Activated T-helper 2 cell treated with anti-CD3 and anti-CD28 coated beads, Interferon-gamma antibody, Interleukin-2, Interleukin-4, amounts not matched to agents 10 μg/mL and 5 μg/mL and 100 μg/mL, durations not matched to agents 14 hours and 24 hours and 36 hours (primary cell): Measurements from ENCODE around the gene MMP25. TPM values are rescaled to one million over a fixed set of nuclear protein-coding genes. Genes with fewer than 3 reads are reported as not detected.
"Not testable (repeated sequence)": the region's sequence is repeated elsewhere in the genome, so short reads cannot be mapped to it uniquely, and the experiment has no call there.

Experiments used
- DNase-seq: peaks from one replicate; pipeline ENCODE4 v3.0.0; 2021; ENCODE audit warnings: low spot score
- H3K27ac Mint-ChIP-seq: one replicate; pipeline ENCODE4 v1.8.0; 2021; ENCODE audit warnings: mixed read lengths
- H3K27me3 Mint-ChIP-seq: one replicate; pipeline ENCODE4 v1.8.0; 2021; ENCODE audit warnings: low read depth, mixed read lengths
- H3K36me3 Mint-ChIP-seq: one replicate; pipeline ENCODE4 v1.8.0; 2021; ENCODE audit warnings: low read depth, mixed read lengths
- H3K4me1 Mint-ChIP-seq: one replicate; pipeline ENCODE4 v1.8.0; 2021; ENCODE audit warnings: low read depth, mixed read lengths
- H3K4me3 Mint-ChIP-seq: one replicate; pipeline ENCODE4 v1.8.0; 2021; ENCODE audit warnings: low read depth, mild to moderate bottlenecking, moderate library complexity, mixed read lengths
- H3K9me3 Mint-ChIP-seq: one replicate; pipeline ENCODE4 v1.8.0; 2021; ENCODE audit warnings: mixed read lengths
- intact Hi-C: fragments of 100-400 bp; cut with micrococcal nuclease; formaldehyde crosslinking; loops from one replicate; pipeline ENCODE4 v1.15.1; 2023
- total RNA-seq: library from RNA; stranded (reverse); gene quantifications from 2 replicates; pipeline ENCODE4 v1.2.3, GENCODE V29; 2022

The MMP25 gene
- total RNA-seq, 1 donor from 2014 or later: 7.7 TPM

GRCh38 chr16:3065742-3066439 is 19.5 kb downstream of the MMP25 start:
- H3K36me3 Mint-ChIP-seq: peaks cover 52% of the 10 kb centered on the region
- peak overlapping the region; percentile 99 for H3K27ac Mint-ChIP-seq
- no peak for DNase-seq
- peaks cover 53% of the 10 kb centered on the region for H3K4me1 Mint-ChIP-seq
- intact Hi-C loops: no loop called here
- H3K9me3 Mint-ChIP-seq: no peaks in the 10 kb centered on the region
- H3K27me3 Mint-ChIP-seq: no peaks in the 10 kb centered on the region
- peak overlapping the region; percentile 99 for H3K4me3 Mint-ChIP-seq

GRCh38 chr16:3066440-3066748 is 20.0 kb downstream of the MMP25 start:
- Mint-ChIP-seq H3K27me3 (no peaks in the 10 kb centered on the region), H3K36me3 (peaks cover 52% of the 10 kb centered on the region), H3K27ac (peak overlapping the region; percentile 99), H3K9me3 (no peaks in the 10 kb centered on the region), H3K4me1 (peaks cover 56% of the 10 kb centered on the region), H3K4me3 (peak overlapping the region; percentile 99)
- no peak for DNase-seq
- intact Hi-C loops: no loop called here

GRCh38 chr16:3068487-3068886 is 22.1 kb downstream of the MMP25 start:
- peaks cover 58% of the 10 kb centered on the region for H3K4me1 Mint-ChIP-seq
- H3K36me3 Mint-ChIP-seq: peaks cover 51% of the 10 kb centered on the region
- intact Hi-C loops: no loop called here
- no peak for DNase-seq
- no peaks in the 10 kb centered on the region for H3K9me3 Mint-ChIP-seq
- peak overlapping the region; percentile 99 for H3K4me3 Mint-ChIP-seq
- no peaks in the 10 kb centered on the region for H3K27me3 Mint-ChIP-seq
- peak overlapping the region; percentile 96 for H3K27ac Mint-ChIP-seq

- DNase-seq, H3K27me3 Mint-ChIP-seq, intact Hi-C loops, H3K9me3 Mint-ChIP-seq: not testable (repeated sequence)
- H3K4me1 Mint-ChIP-seq: peaks cover 59% of the 10 kb centered on the region
- H3K4me3 Mint-ChIP-seq: peak overlapping the region; percentile 45
- H3K27ac Mint-ChIP-seq: peak overlapping the region; percentile 79
- H3K36me3 Mint-ChIP-seq: peaks cover 48% of the 10 kb centered on the region
These were observed 22.8 kb downstream of the MMP25 start for GRCh38 chr16:3069146-3069545.

- peaks cover 65% of the 10 kb centered on the region for H3K4me1 Mint-ChIP-seq
- no peak overlapping the region for H3K4me3 Mint-ChIP-seq
- peaks cover 47% of the 10 kb centered on the region for H3K36me3 Mint-ChIP-seq
- DNase-seq: no peak
- intact Hi-C loops: no loop called here
- no peaks in the 10 kb centered on the region for H3K9me3 Mint-ChIP-seq
- H3K27ac Mint-ChIP-seq: peak overlapping the region; percentile 84
- H3K27me3 Mint-ChIP-seq: no peaks in the 10 kb centered on the region
These were observed 24.3 kb downstream of the MMP25 start for GRCh38 chr16:3070608-3071111.

- no peaks in the 10 kb centered on the region for H3K27me3 Mint-ChIP-seq
- intact Hi-C loops: no loop called here
- H3K9me3 Mint-ChIP-seq: no peaks in the 10 kb centered on the region
- H3K4me1 Mint-ChIP-seq: peaks cover 71% of the 10 kb centered on the region
- peaks cover 39% of the 10 kb centered on the region for H3K36me3 Mint-ChIP-seq
- no peak overlapping the region for H3K4me3 Mint-ChIP-seq
- DNase-seq: no peak
- peak overlapping the region; percentile 84 for H3K27ac Mint-ChIP-seq
These were observed 25.3 kb downstream of the MMP25 start for GRCh38 chr16:3071655-3072054.

GRCh38 chr16:3072148-3072547 is 25.8 kb downstream of the MMP25 start:
- H3K9me3 Mint-ChIP-seq, DNase-seq, intact Hi-C loops, H3K27me3 Mint-ChIP-seq: not testable (repeated sequence)
- Mint-ChIP-seq H3K4me1 (peaks cover 74% of the 10 kb centered on the region), H3K4me3 (peak overlapping the region; percentile 1), H3K36me3 (peaks cover 40% of the 10 kb centered on the region), H3K27ac (peak overlapping the region; percentile 84)

- not testable (repeated sequence) for H3K9me3 Mint-ChIP-seq
- H3K4me1 Mint-ChIP-seq: peaks cover 74% of the 10 kb centered on the region
These were observed 26.4 kb downstream of the MMP25 start for GRCh38 chr16:3072576-3073263.

GRCh38 chr16:3073448-3073847 is 27.1 kb downstream of the MMP25 start:
- Mint-ChIP-seq H3K4me1 (peaks cover 76% of the 10 kb centered on the region), H3K4me3 (peak overlapping the region; percentile 81), H3K27ac (peak overlapping the region; percentile 100), H3K27me3 (no peaks in the 10 kb centered on the region), H3K36me3 (peaks cover 39% of the 10 kb centered on the region), H3K9me3 (peaks cover 8% of the 10 kb centered on the region)
- intact Hi-C loops: no loop called here
- DNase-seq: no peak

More at GRCh38 chr16:3072576-3073263, 26.4 kb downstream of the MMP25 start:
- intact Hi-C loops, DNase-seq, H3K27me3 Mint-ChIP-seq, H3K4me3 Mint-ChIP-seq: not testable (repeated sequence)
- H3K36me3 Mint-ChIP-seq: peaks cover 39% of the 10 kb centered on the region
- H3K27ac Mint-ChIP-seq: peak overlapping the region; percentile 100

GRCh38 chr16:3074860-3075522 is 28.6 kb downstream of the MMP25 start:
- peaks cover 15% of the 10 kb centered on the region for H3K9me3 Mint-ChIP-seq
- H3K36me3 Mint-ChIP-seq: peaks cover 39% of the 10 kb centered on the region
- no peaks in the 10 kb centered on the region for H3K27me3 Mint-ChIP-seq
- intact Hi-C loops: loop anchor here (1.0 to 2.0 kb wide), 3 partner anchors 8 to 26 kb away; no protein-coding TSS in a partner anchor
- peaks cover 75% of the 10 kb centered on the region for H3K4me1 Mint-ChIP-seq
- H3K4me3 Mint-ChIP-seq: peak overlapping the region; percentile 81
- H3K27ac Mint-ChIP-seq: peak overlapping the region; percentile 100
- DNase-seq: peak; percentile 90

- no peak for DNase-seq
- peaks cover 17% of the 10 kb centered on the region for H3K9me3 Mint-ChIP-seq
These were observed 29.2 kb downstream of the MMP25 start for GRCh38 chr16:3075523-3075915.

GRCh38 chr16:3075946-3076345 is 29.6 kb downstream of the MMP25 start:
- DNase-seq, H3K27me3 Mint-ChIP-seq: not testable (repeated sequence)
- H3K36me3 Mint-ChIP-seq: peaks cover 44% of the 10 kb centered on the region
- H3K4me3 Mint-ChIP-seq: peak overlapping the region; percentile 34
- H3K9me3 Mint-ChIP-seq: peaks cover 20% of the 10 kb centered on the region
- H3K27ac Mint-ChIP-seq: peak overlapping the region; percentile 100
- H3K4me1 Mint-ChIP-seq: peaks cover 74% of the 10 kb centered on the region
- intact Hi-C loops: loop anchor here (1.0 to 2.0 kb wide), 3 partner anchors 9 to 25 kb away; no protein-coding TSS in a partner anchor

More at GRCh38 chr16:3075523-3075915, 29.2 kb downstream of the MMP25 start:
- H3K27me3 Mint-ChIP-seq: no peaks in the 10 kb centered on the region
- H3K36me3 Mint-ChIP-seq: peaks cover 40% of the 10 kb centered on the region
- intact Hi-C loops: loop anchor here (1.0 to 2.0 kb wide), 3 partner anchors 8 to 25 kb away; no protein-coding TSS in a partner anchor
- peaks cover 71% of the 10 kb centered on the region for H3K4me1 Mint-ChIP-seq
- H3K27ac Mint-ChIP-seq: peak overlapping the region; percentile 100
- H3K4me3 Mint-ChIP-seq: peak overlapping the region; percentile 81
